ENCODE results near the gene SH3D19. TPM values are rescaled to one million over a fixed set of nuclear protein-coding genes. Genes with fewer than 3 reads are reported as not detected.

SH3D19 gene
- total RNA-seq, 1 donor from 2014 or later: 121 TPM

DNA sequence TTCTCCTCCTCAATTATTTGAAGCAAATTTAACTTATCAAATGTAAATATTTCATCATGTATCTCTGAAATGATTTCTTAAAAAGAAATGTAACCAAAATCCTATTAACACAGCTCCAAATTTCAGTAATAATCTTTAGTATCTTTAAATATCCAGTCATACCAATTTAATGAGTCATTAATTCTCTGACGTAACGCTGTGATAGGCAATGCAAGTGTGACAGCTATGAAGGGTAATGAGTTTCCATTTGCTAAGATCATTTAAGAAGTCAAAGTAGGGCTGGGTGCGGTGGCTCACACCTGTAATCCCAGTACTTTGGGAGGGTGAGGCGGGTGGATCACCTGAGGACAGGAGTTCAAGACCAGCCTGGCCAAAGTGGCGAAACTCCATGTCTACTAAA is 210.4 kb downstream of the SH3D19 start:
- H3K9me3 ChIP-seq (replicated peaks): no peaks in the 10 kb centered on the region
- H3K27ac ChIP-seq (replicated peaks): peak overlapping the region; percentile 75
- H3K27me3 ChIP-seq (ENCODE audit: low read depth): no peaks in the 10 kb centered on the region
- TF ChIP-seq, protein P1, sequence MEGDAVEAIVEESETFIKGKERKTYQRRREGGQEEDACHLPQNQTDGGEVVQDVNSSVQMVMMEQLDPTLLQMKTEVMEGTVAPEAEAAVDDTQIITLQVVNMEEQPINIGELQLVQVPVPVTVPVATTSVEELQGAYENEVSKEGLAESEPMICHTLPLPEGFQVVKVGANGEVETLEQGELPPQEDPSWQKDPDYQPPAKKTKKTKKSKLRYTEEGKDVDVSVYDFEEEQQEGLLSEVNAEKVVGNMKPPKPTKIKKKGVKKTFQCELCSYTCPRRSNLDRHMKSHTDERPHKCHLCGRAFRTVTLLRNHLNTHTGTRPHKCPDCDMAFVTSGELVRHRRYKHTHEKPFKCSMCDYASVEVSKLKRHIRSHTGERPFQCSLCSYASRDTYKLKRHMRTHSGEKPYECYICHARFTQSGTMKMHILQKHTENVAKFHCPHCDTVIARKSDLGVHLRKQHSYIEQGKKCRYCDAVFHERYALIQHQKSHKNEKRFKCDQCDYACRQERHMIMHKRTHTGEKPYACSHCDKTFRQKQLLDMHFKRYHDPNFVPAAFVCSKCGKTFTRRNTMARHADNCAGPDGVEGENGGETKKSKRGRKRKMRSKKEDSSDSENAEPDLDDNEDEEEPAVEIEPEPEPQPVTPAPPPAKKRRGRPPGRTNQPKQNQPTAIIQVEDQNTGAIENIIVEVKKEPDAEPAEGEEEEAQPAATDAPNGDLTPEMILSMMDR (IDR thresholded peaks at IDR 0.05; ENCODE audit: borderline replicate concordance): no peak
- H3K4me3 ChIP-seq: no peak overlapping the region
- peaks cover 50% of the 10 kb centered on the region for H3K4me1 ChIP-seq
- peaks cover 11% of the 10 kb centered on the region for H3K36me3 ChIP-seq
- DNase-seq: no peak
- intact Hi-C loops (cut with micrococcal nuclease): no loop called here

DNA sequence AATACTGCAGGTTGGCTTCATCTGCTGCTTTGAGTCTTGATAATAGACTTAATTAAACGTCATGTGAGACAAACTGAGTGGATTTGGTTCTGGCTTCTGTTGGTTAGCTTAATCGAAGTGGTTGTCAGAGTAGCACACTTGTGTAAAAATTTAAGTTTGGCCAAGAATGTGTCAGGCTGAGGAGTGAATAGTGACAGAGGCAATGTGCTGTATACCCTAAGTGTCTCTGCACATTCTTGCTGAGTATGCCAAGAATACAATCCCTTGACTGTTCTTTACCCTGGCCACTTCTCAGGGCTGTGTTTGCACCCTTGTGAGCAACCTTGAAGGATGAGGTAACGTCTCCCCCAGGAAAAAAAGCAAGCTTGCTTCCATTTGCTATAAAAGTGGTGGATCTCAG is 211.1 kb downstream of the SH3D19 start:
- H3K4me3 ChIP-seq: no peak overlapping the region
- H3K27ac ChIP-seq (replicated peaks): peak overlapping the region; percentile 75
- peaks cover 5% of the 10 kb centered on the region for H3K36me3 ChIP-seq
- no peaks in the 10 kb centered on the region for H3K9me3 ChIP-seq (replicated peaks)
- peaks cover 50% of the 10 kb centered on the region for H3K4me1 ChIP-seq
- intact Hi-C loops (cut with micrococcal nuclease): no loop called here
- H3K27me3 ChIP-seq (ENCODE audit: low read depth): no peaks in the 10 kb centered on the region
- TF ChIP-seq, protein P1 (IDR thresholded peaks at IDR 0.05; ENCODE audit: borderline replicate concordance): no peak
- no peak for DNase-seq

DNA sequence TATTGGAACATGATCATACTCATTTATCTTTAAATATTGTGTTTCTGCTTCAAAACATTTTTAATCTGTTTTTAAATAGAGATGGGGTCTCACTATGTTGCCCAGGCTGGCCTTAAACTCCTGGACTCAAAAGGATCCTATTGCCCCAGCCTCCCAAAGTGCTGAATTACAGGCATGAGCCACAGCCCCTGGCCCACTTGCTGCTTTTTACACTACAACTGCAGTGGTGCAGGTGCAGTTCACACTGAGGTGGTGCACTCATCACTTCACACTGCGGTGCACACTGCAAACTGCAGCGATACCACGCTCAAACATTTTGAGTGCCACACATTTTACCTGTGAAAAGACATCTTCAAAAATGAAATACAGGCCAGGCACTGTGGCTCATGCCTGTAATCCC is 215.2 kb downstream of the SH3D19 start:
- Histone ChIP-seq H3K27ac (replicated peaks) (no peak overlapping the region), H3K36me3 (peaks cover 29% of the 10 kb centered on the region), H3K9me3 (replicated peaks) (no peaks in the 10 kb centered on the region), H3K27me3 (ENCODE audit: low read depth) (no peaks in the 10 kb centered on the region), H3K4me1 (peaks cover 49% of the 10 kb centered on the region), H3K4me3 (no peak overlapping the region)
- intact Hi-C loops (cut with micrococcal nuclease): no loop called here
- no peak for DNase-seq
- TF ChIP-seq, protein P1 (IDR thresholded peaks at IDR 0.05; ENCODE audit: borderline replicate concordance): no peak

DNA sequence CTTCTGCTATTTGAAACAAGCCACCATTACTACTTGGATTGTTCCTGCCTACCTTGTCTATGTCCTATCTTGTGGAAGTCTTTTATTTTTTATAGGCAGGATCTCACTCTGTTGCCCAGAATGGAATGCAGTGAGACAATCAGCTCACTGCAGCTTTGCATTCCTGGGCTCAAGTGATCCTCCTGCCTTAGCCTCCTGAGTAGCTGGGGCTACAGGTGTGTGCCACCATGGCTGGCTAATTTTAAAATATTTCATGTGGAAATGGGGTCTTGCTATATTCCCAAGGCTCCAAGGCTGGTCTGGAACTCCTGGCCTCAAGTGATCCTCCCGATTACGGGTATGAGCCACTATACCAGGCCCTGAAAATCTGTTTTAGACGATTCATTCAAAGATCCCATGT is 218.3 kb downstream of the SH3D19 start:
- no peaks in the 10 kb centered on the region for H3K9me3 ChIP-seq (replicated peaks)
- H3K27me3 ChIP-seq (ENCODE audit: low read depth): no peaks in the 10 kb centered on the region
- H3K36me3 ChIP-seq: peaks cover 60% of the 10 kb centered on the region
- TF ChIP-seq, protein P1 (IDR thresholded peaks at IDR 0.05; ENCODE audit: borderline replicate concordance): no peak
- no peak for DNase-seq
- H3K27ac ChIP-seq (replicated peaks): peak overlapping the region; percentile 15
- H3K4me1 ChIP-seq: peaks cover 38% of the 10 kb centered on the region
- intact Hi-C loops (cut with micrococcal nuclease): no loop called here
- H3K4me3 ChIP-seq: no peak overlapping the region

DNA sequence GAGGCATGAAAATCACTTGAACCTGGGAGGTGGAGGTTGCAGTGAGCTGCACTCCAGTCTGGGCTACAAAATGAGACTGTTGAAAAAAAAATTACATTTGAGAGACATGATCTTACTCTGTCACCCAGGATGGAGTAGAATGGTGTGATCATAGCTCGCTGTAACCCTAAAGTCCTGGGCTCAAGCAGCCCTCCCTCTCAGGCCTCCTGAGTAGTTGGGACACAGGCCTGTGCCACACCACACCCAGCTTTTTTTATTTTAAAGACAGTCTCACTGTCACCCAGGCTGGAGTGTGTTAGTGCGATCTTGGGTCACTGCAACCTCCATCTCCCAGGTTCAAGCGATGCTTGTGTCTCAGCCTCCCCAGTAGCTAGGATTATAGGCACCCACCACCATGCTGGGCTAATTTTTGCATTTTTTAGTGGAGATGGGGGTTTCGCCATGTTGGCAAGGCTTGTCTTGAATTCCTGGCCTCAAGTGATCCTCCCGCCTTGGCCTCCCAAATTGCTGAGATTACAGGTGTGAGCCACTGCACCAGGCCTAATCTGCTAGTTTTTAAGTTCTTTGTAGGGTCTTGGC is 219.9 kb downstream of the SH3D19 start:
- H3K9me3 ChIP-seq (replicated peaks): no peaks in the 10 kb centered on the region
- DNase-seq: no peak
- intact Hi-C loops (cut with micrococcal nuclease): no loop called here
- TF ChIP-seq, protein P1 (IDR thresholded peaks at IDR 0.05; ENCODE audit: borderline replicate concordance): no peak
- H3K4me3 ChIP-seq: no peak overlapping the region
- peaks cover 76% of the 10 kb centered on the region for H3K36me3 ChIP-seq
- H3K27ac ChIP-seq (replicated peaks): peak overlapping the region; percentile 27
- peaks cover 41% of the 10 kb centered on the region for H3K4me1 ChIP-seq
- H3K27me3 ChIP-seq (ENCODE audit: low read depth): no peaks in the 10 kb centered on the region
